ENCODE measurements around the gene RPL28.

Gene RPL28

GRCh38 chr19:55358943-55359908, 26.5 kb upstream of the RPL28 start:
- peaks cover 4% of the 10 kb centered on the region for H3K27me3 ChIP-seq (ENCODE audit: insufficient read depth, poor library complexity, severe bottlenecking)
- no peak for DNase-seq (ENCODE audit: low read depth in 1 of 2, low spot score in 1 of 2)
- no peak overlapping the region for H3K4me3 ChIP-seq (replicated peaks; ENCODE audit: insufficient read depth, low read length)
- H3K27ac ChIP-seq (replicated peaks) = no peak overlapping the region
- no peak for TF ChIP-seq SPI1 (IDR thresholded peaks at IDR 0.05; ENCODE audit: borderline replicate concordance, low read depth)
- no peak for TF ChIP-seq REST (IDR thresholded peaks at IDR 0.05; ENCODE audit: insufficient replicate concordance, low read depth)
- no peak for TF ChIP-seq POLR2AphosphoS5 (IDR thresholded peaks at IDR 0.05; ENCODE audit: low read depth)
- no peak for TF ChIP-seq GABPA (IDR thresholded peaks at IDR 0.05; ENCODE audit: low read depth)
- TF ChIP-seq CTCF (IDR thresholded peaks at IDR 0.05; ENCODE audit: insufficient read depth, low read length) = no peak

GRCh38 chr19:55360902-55361301, 24.8 kb upstream of the RPL28 start:
- no peaks in the 10 kb centered on the region for H3K27me3 ChIP-seq (ENCODE audit: insufficient read depth, poor library complexity, severe bottlenecking)
- TF ChIP-seq SPI1 (IDR thresholded peaks at IDR 0.05; ENCODE audit: borderline replicate concordance, low read depth) (no peak), GABPA (IDR thresholded peaks at IDR 0.05; ENCODE audit: low read depth) (no peak), CTCF (IDR thresholded peaks at IDR 0.05; ENCODE audit: insufficient read depth, low read length) (no peak), REST (IDR thresholded peaks at IDR 0.05; ENCODE audit: insufficient replicate concordance, low read depth) (no peak), POLR2AphosphoS5 (IDR thresholded peaks at IDR 0.05; ENCODE audit: low read depth) (no peak)
- H3K4me3 ChIP-seq (replicated peaks; ENCODE audit: insufficient read depth, low read length) = no peak overlapping the region
- no peak for DNase-seq (ENCODE audit: low read depth in 1 of 2, low spot score in 1 of 2)
- H3K27ac ChIP-seq (replicated peaks) = no peak overlapping the region

- Histone ChIP-seq H3K27ac (replicated peaks) (no peak overlapping the region), H3K4me3 (replicated peaks; ENCODE audit: insufficient read depth, low read length) (no peak overlapping the region), H3K27me3 (ENCODE audit: insufficient read depth, poor library complexity, severe bottlenecking) (no peaks in the 10 kb centered on the region)
- TF ChIP-seq REST (IDR thresholded peaks at IDR 0.05; ENCODE audit: insufficient replicate concordance, low read depth) (no peak), SPI1 (IDR thresholded peaks at IDR 0.05; ENCODE audit: borderline replicate concordance, low read depth) (no peak)
- no peak for DNase-seq (ENCODE audit: low read depth in 1 of 2, low spot score in 1 of 2)
These were observed 23.4 kb upstream of the RPL28 start for GRCh38 chr19:55362174-55362989.
